NCI-H128 (cell line): ENCODE measurements around the gene TSHZ2.
"Not testable (repeated sequence)": the region's sequence is repeated elsewhere in the genome, so short reads cannot be mapped to it uniquely, and the experiment has no call there.

ENCODE experiments used
- DNase-seq: peaks from one replicate; lab custom pipeline; 2025; ENCODE audit not compliant: unreplicated experiment; lab: John Stamatoyannopoulos, UW

Gene TSHZ2

GRCh38 chr20:53524589-53525312 is 552.6 kb downstream of the TSHZ2 start:
- no peak for DNase-seq

GRCh38 chr20:53527196-53527595 is 555.0 kb downstream of the TSHZ2 start:
- DNase-seq, result no peak

DNA sequence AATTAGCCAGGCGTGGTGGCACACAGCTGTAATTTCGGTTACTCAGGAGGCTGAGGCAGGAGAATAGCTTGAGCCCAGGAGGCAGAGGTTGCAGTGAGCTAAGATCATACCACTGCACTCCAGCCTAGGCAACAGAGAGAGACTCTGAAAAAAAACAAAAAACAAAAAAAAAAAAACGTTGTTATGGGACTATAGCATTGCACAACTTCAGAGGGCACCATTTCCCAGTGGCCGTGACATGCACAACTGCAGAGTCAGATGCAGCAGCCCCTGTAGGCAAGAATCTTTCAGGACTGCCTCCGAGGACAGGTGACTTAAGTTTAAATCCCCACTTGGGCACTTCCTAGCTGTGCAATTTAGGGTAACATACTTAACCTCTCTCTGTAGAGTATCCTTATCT is 557.5 kb downstream of the TSHZ2 start:
- no peak for DNase-seq

DNA sequence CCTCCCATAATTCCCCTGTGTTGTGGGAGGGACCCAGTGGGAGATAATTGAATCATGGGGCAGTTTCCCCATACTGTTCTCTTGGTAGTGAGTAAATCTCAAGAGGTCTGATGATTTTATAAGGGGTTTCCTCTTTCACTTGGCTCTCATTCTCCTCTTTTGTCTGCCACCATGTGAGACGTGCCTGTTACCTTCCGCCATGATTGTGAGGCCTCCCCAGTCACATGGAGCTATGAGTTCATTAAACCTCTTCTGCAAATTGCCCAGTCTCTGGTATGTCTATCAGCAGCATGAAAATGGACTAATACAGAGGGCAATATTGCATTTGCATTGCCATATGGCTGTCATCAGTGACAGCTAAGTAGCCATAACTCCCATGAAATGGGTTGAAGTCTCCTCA is 558.3 kb downstream of the TSHZ2 start:
- DNase-seq, result no peak

- DNase-seq, result not testable (repeated sequence)
Measured at GRCh38 chr20:53532654-53533312, 560.6 kb downstream of the TSHZ2 start.

DNA sequence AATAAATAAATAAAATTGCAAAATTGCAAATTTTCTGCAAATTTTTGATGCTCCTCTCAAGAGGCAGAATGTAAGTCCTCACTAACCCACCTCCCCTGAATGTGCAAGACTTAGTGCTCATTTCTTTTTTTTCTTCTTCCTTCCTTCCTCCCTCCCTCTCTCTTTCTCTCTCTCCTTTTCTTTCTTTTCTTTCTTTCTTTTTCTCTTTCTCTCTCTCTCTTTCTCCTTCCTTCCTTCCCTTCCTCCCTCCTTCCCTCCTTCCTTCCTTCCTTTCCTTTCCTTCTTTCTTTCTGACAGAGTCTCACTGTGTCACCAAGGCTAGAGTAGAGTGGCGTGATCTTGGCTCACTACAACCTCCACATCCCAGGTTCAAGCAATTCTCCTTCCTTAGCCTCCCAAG is 561.3 kb downstream of the TSHZ2 start:
- no peak for DNase-seq

DNA sequence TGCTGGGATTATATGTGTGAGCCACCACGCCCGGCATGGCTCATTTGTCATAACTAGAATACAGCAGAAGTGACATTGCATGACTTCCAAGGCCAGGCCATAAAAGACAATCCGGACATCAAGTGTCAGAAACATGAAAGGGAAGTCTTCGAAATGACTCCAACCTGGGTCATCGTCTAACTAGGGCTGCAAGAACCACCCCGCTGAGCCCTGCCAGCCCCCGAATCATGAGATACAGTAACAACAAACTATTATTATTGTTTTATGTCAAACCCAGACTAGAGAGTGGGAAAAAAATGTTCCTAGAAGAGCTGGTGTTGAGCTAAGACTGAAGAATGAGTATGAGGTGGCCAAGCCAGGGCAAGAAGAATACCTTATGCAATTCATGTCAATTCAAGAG is 561.9 kb downstream of the TSHZ2 start:
- DNase-seq, result no peak

DNA sequence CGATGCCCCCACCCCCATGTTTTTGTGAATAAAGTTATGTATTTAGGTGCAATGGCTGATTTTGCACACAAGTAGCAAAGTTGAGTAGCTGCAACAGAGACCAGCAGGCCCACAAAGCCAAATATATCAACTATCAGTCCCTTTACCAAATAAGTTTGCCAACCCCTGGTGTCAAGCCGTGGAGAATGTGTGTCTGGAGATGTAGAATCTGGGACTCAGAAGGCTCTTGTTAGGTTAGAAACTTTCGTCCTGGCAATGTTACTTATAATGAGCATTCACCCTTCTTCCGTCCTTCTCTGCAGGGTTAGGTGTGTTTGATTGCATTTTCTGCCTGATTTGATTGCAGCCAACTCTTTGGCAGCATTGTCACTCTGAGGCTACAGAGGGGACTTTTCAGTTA is 563.7 kb downstream of the TSHZ2 start:
- no peak for DNase-seq

- DNase-seq, result not testable (repeated sequence)
Measured at GRCh38 chr20:53536382-53536781, 564.2 kb downstream of the TSHZ2 start.

- no peak for DNase-seq
Measured at GRCh38 chr20:53539516-53539915, 567.4 kb downstream of the TSHZ2 start.
